H1 (cell line): ENCODE data around the gene C2orf74. TPM values are rescaled to one million over a fixed set of nuclear protein-coding genes. Genes with fewer than 3 reads are reported as not detected.

Source experiments
- CTCF ChIA-PET: fragments of 300-600 bp; sonication (Branson Sonifier 250); formaldehyde crosslinking; loops from one replicate; lab custom pipeline; 2021; ENCODE audit not compliant: partially characterized antibody; lab: Charles Lee
- POLR2A ChIA-PET: fragments of 300-600 bp; sonication (Branson Sonifier 250); formaldehyde crosslinking; loops from one replicate; lab custom pipeline; 2021; ENCODE audit warnings: inconsistent platforms; ENCODE audit not compliant: partially characterized antibody; lab: Charles Lee
- DNase-seq, 2 experiments: peaks; one replicate each; pipeline versions ENCODE4 v3.0.0 to v3.0.0-alpha.2; 2010 to 2022; ENCODE audit warnings: low spot score in 2 of 2, low read depth in 1 of 2, mixed read lengths in 1 of 2
- FAIRE-seq: peaks from 2 replicates; lab custom pipeline; 2011; peaks lifted over from hg19 to GRCh38; lab: Jason Lieb, UNC
- H2AFZ ChIP-seq: 2 replicates; pipeline ENCODE4 v1.8.1; 2012; ENCODE audit warnings: low read length, inconsistent platforms
- H2AK5ac ChIP-seq: 2 replicates; pipeline ENCODE4 v1.6.1; 2013; ENCODE audit warnings: low read depth, low read length
- H2BK120ac ChIP-seq: replicated peaks from 2 replicates; pipeline ENCODE3; 2013; ENCODE audit warnings: low read depth, low read length, inconsistent platforms
- H2BK12ac ChIP-seq: 2 replicates; pipeline ENCODE4 v1.6.1; 2013; ENCODE audit warnings: low read depth, low read length
- H2BK15ac ChIP-seq: 2 replicates; pipeline ENCODE4 v1.6.1; 2013; ENCODE audit warnings: low read length
- H2BK20ac ChIP-seq: 2 replicates; pipeline ENCODE4 v1.6.1; 2013; ENCODE audit warnings: low read length
- H2BK5ac ChIP-seq: 2 replicates; pipeline ENCODE4 v1.6.1; 2013; ENCODE audit warnings: low read depth, low read length
- H3K14ac ChIP-seq: 2 replicates; pipeline ENCODE4 v1.6.1; 2013; ENCODE audit warnings: inconsistent platforms; ENCODE audit not compliant: insufficient read length
- H3K18ac ChIP-seq: 2 replicates; pipeline ENCODE4 v1.6.1; 2013; ENCODE audit warnings: low read length; ENCODE audit errors: extremely low read depth
- H3K23ac ChIP-seq: 2 replicates; pipeline ENCODE4 v1.6.1; 2013; ENCODE audit warnings: inconsistent platforms; ENCODE audit not compliant: insufficient read length
- H3K23me2 ChIP-seq: 2 replicates; pipeline ENCODE4 v1.6.1; 2013; ENCODE audit warnings: low read depth, low read length
- H3K27ac ChIP-seq: 2 replicates; pipeline ENCODE4 v1.6.1; 2011; ENCODE audit warnings: low read depth, low read length, inconsistent platforms
- H3K27me3 ChIP-seq, 4 experiments: replicated peaks in 1 of 4; 1 replicate in 1 of 4; 2 replicates in 3 of 4; pipeline versions ENCODE4 v1.6.1 to v1.8.1; 2011 to 2013; ENCODE audit warnings: low read length in 3 of 4, mild to moderate bottlenecking in 3 of 4, inconsistent platforms in 2 of 4, mixed read lengths in 2 of 4, moderate library complexity in 1 of 4; ENCODE audit not compliant: control insufficient read depth in 3 of 4, insufficient read depth in 3 of 4; ENCODE audit errors: extremely low read depth in 1 of 4
- H3K36me3 ChIP-seq, 4 experiments: 2 replicates each; pipeline versions ENCODE4 v1.6.1 to v1.8.1; 2011 to 2013; ENCODE audit warnings: mild to moderate bottlenecking in 4 of 4, low read length in 3 of 4, moderate library complexity in 2 of 4, control low read depth in 1 of 4, inconsistent platforms in 1 of 4; ENCODE audit not compliant: insufficient read depth in 4 of 4, control insufficient read depth in 2 of 4
- H3K4ac ChIP-seq: replicated peaks from 2 replicates; pipeline ENCODE3; 2013; ENCODE audit warnings: low read length, low read depth, mixed read lengths, inconsistent platforms; ENCODE audit not compliant: insufficient read length
- H3K4me1 ChIP-seq, 4 experiments: replicated peaks in 1 of 4; 1 replicate in 1 of 4; 2 replicates in 3 of 4; pipeline versions ENCODE4 v1.6.1 to v1.8.1; 2011 to 2013; ENCODE audit warnings: low read length in 3 of 4, inconsistent platforms in 2 of 4, mixed read lengths in 1 of 4; ENCODE audit not compliant: insufficient read depth in 4 of 4, control insufficient read depth in 3 of 4
- H3K4me2 ChIP-seq, 2 experiments: 2 replicates each; pipeline versions ENCODE4 v1.6.1 to v1.8.1; 2011 to 2013; ENCODE audit warnings: low read depth in 2 of 2, low read length in 2 of 2, control low read depth in 1 of 2, inconsistent platforms in 1 of 2, mild to moderate bottlenecking in 1 of 2; ENCODE audit not compliant: insufficient read depth in 1 of 2
- H3K4me3 ChIP-seq, 4 experiments: fragments of 200-600, 300-600 bp in 1 of 4; sonication (generic), shearing (Covaris generic), sonication (Bioruptor Twin) in 1 of 4; 2 replicates each; pipeline versions ENCODE4 v1.5.1 to v1.8.1; 2011 to 2016; ENCODE audit warnings: low read length in 4 of 4, low read depth in 3 of 4, control low read depth in 2 of 4, inconsistent platforms in 2 of 4, mild to moderate bottlenecking in 2 of 4, mixed read lengths in 1 of 4, moderate library complexity in 1 of 4; ENCODE audit not compliant: insufficient read depth in 2 of 4; ENCODE audit errors: extremely low read depth in 1 of 4
- H3K56ac ChIP-seq: replicated peaks from 2 replicates; pipeline ENCODE3; 2013; ENCODE audit warnings: low read depth, mild to moderate bottlenecking, mixed read lengths, low read length, inconsistent platforms; ENCODE audit not compliant: insufficient read length
- H3K79me1 ChIP-seq: 2 replicates; pipeline ENCODE4 v1.6.1; 2013; ENCODE audit warnings: low read depth, low read length, control low read depth
- H3K79me2 ChIP-seq, 2 experiments: 2 replicates each; pipeline versions ENCODE4 v1.6.1 to v1.8.1; 2012 to 2013; ENCODE audit warnings: low read length in 2 of 2, mild to moderate bottlenecking in 2 of 2, inconsistent platforms in 1 of 2; ENCODE audit not compliant: insufficient read depth in 2 of 2, control insufficient read depth in 1 of 2
- H3K9ac ChIP-seq, 4 experiments: replicated peaks in 1 of 4; 1 replicate in 1 of 4; 2 replicates in 3 of 4; pipeline versions ENCODE4 v1.6.1 to v1.8.1; 2011 to 2013; ENCODE audit warnings: low read depth in 3 of 4, low read length in 3 of 4, control low read depth in 2 of 4, mild to moderate bottlenecking in 2 of 4, moderate library complexity in 2 of 4, inconsistent platforms in 1 of 4; ENCODE audit errors: extremely low read depth in 1 of 4
- H3K9me3 ChIP-seq, 2 experiments: 2 replicates each; pipeline versions ENCODE4 v1.6.1 to v1.8.1; 2012 to 2013; ENCODE audit warnings: mild to moderate bottlenecking in 2 of 2, moderate library complexity in 2 of 2, control low read depth in 1 of 2, inconsistent platforms in 1 of 2, low read depth in 1 of 2, low read length in 1 of 2, mixed read lengths in 1 of 2; ENCODE audit not compliant: insufficient read depth in 2 of 2
- H4K20me1 ChIP-seq, 2 experiments: replicated peaks in 1 of 2; 2 replicates each; pipeline versions ENCODE3 to v1.8.1; 2011 to 2013; ENCODE audit warnings: inconsistent platforms in 2 of 2, low read length in 2 of 2, mild to moderate bottlenecking in 1 of 2; ENCODE audit not compliant: insufficient read depth in 2 of 2, control insufficient read depth in 1 of 2
- H4K5ac ChIP-seq: 2 replicates; pipeline ENCODE4 v1.6.1; 2013; ENCODE audit warnings: low read length, low read depth, mixed read lengths, inconsistent platforms; ENCODE audit not compliant: insufficient read length
- H4K8ac ChIP-seq: 2 replicates; pipeline ENCODE4 v1.8.0; 2013; ENCODE audit warnings: mild to moderate bottlenecking, moderate library complexity, low read length, inconsistent platforms; ENCODE audit not compliant: insufficient read depth; ENCODE audit errors: extremely low read depth
- H4K91ac ChIP-seq: replicated peaks from 2 replicates; pipeline ENCODE3; 2013; ENCODE audit warnings: low read length, mixed read lengths, inconsistent platforms; ENCODE audit not compliant: insufficient read length
- ATF2 ChIP-seq: IDR thresholded peaks from 2 replicates; pipeline ENCODE4 v1.6.1; 2012; ENCODE audit warnings: low read length, inconsistent platforms
- BACH1 ChIP-seq: IDR thresholded peaks from 2 replicates; pipeline ENCODE4 v1.6.1; 2012; ENCODE audit warnings: low read length, improper control_type of control experiment
- EGR1 ChIP-seq: IDR thresholded peaks from 2 replicates; pipeline ENCODE4 v1.6.1; 2011; ENCODE audit warnings: low read depth, low read length, borderline replicate concordance
- KDM4A ChIP-seq: IDR thresholded peaks from one replicate; pipeline ENCODE4 v1.7.1; 2012; ENCODE audit warnings: low read depth, mild to moderate bottlenecking, moderate library complexity, low read length, inconsistent platforms; ENCODE audit not compliant: severe bottlenecking
- PHF8 ChIP-seq: fragments of 200-600 bp; sonication (generic); conservative IDR thresholded peaks from 2 replicates; pipeline ENCODE4 v1.7.1; 2012; ENCODE audit warnings: low read depth, mild to moderate bottlenecking, inconsistent platforms, low read length, moderate library complexity
- TEAD4 ChIP-seq: IDR thresholded peaks from 2 replicates; pipeline ENCODE4 v1.6.1; 2012; ENCODE audit warnings: low read depth, low read length, inconsistent platforms, mixed read lengths
- WGBS, 2 experiments: shearing (Covaris generic) in 1 of 2; methylation state at CpG; one replicate each; pipeline versions ENCODE4 v1.1.6 to v1.1.7; 2013 to 2015; ENCODE audit warnings: low lambda C conversion rate in 2 of 2, mixed read lengths in 2 of 2, inconsistent platforms in 1 of 2, low coverage in 1 of 2, missing lambda C conversion rate in 1 of 2; ENCODE audit not compliant: insufficient replicate concordance in 2 of 2, insufficient coverage in 1 of 2, insufficient read length in 1 of 2; ENCODE audit errors: extremely low coverage in 1 of 2, missing lambda C conversion rate in 1 of 2; 5-methylcytosine and 5-hydroxymethylcytosine counted together
- polyA plus RNA-seq, 7 experiments: library from polyadenylated mRNA; depleted of rRNA in 3 of 7; stranded (reverse) in 5 of 7; unstranded in 2 of 7; fragments of >200 nt in 5 of 7; fragments of 200-250 nt in 2 of 7; gene quantifications; 1 replicate in 5 of 7; 2 replicates in 1 of 7; 4 replicates in 1 of 7; pipeline versions ENCODE4 v1.2.1 to v1.2.3, GENCODE V29; 2011 to 2013; ENCODE audit warnings: missing spikeins in 2 of 7, mixed read lengths in 2 of 7
- total RNA-seq: library from RNA; stranded (reverse); fragmentation: NEBNext Ultra II Directional; extraction: Animal tissue kit (Norgen Biotek cat#: 25700); gene quantifications from 2 replicates; pipeline ENCODE4 v1.2.1, GENCODE V29; 2021
- TF ChIP-seq, protein P1 (sequence below): IDR thresholded peaks from 2 replicates; pipeline ENCODE4 v1.6.1; 2012; ENCODE audit warnings: inconsistent platforms

The C2orf74 gene
- total and polyA plus RNA-seq, 2 of the 8 experiments (the other 6 are each of a cell fraction or from before 2014, with no cell fraction given), result 2.6 to 9.3 TPM

DNA sequence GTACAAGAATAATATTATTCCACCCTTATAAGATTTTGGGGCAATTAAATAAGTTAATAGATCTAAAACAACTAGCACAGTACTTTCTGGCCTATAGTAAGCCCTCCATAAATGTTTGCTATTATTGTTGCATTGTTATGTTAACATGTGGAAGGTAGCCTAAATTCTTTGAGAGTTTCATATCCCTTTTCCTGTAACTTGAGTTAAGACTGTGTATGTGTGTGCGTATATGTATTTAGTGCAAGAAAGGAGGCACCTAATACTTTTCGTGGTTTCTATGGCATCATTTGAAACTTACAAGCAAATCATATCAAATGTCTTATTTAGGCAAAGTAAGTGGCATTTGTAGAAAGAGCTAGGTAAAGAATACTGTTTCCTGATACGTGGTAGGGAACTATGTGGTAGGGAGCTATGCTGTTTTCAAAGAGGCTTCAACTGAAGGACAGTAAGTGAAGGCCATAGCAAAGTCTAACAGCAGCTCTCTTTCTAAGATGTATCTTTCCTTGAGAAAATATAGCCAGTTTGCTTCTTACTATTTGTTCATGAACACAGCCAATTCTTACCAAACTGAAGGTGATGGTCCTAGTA, 36.8 kb upstream of the C2orf74 start:
- no peaks in the 10 kb centered on the region; the same call in 1 of the 2 replicates for H3K23me2 ChIP-seq
- H3K23ac ChIP-seq, result no peak overlapping the region
- H3K4me1 ChIP-seq, result peaks cover 0 to 4% (median 0%) of the 10 kb centered on the region in 4 experiments; a peak in 2 of 7 replicates
- no peak overlapping the region for H3K9ac ChIP-seq
- no peak overlapping the region for H3K4me2 ChIP-seq
- 68% methylated on average over 3 of the region's 3 CpGs; no CpG with 5 or more reads in 1 of the 2 experiments for WGBS, 2 experiments
- no peak overlapping the region for H3K4ac ChIP-seq
- H3K4me3 ChIP-seq, result no peak overlapping the region
- no peak overlapping the region for H2BK5ac ChIP-seq
- DNase-seq (no peak), FAIRE-seq (no peak)
- ChIA-PET CTCF (interaction anchor here (1.0 kb wide), 1 partner anchor 9 kb away, joined by 3 read pairs; no protein-coding TSS in a partner anchor), POLR2A (no interaction called here)
- H2BK12ac ChIP-seq, result no peak overlapping the region
- no peak overlapping the region for H4K8ac ChIP-seq
- H4K91ac ChIP-seq, result no peak overlapping the region
- no peaks in the 10 kb centered on the region for H3K79me2 ChIP-seq
- no peak overlapping the region for H2BK120ac ChIP-seq
- H2AK5ac ChIP-seq, result no peak overlapping the region
- H3K79me1 ChIP-seq, result no peaks in the 10 kb centered on the region
- H2BK20ac ChIP-seq, result no peak overlapping the region
- no peak overlapping the region for H3K14ac ChIP-seq
- no peak overlapping the region for H3K27ac ChIP-seq
- H2BK15ac ChIP-seq, result no peak overlapping the region
- no peaks in the 10 kb centered on the region for H3K27me3 ChIP-seq
- H4K20me1 ChIP-seq, result no peaks in the 10 kb centered on the region
- H2AFZ ChIP-seq, result no peak overlapping the region
- no peaks in the 10 kb centered on the region for H3K36me3 ChIP-seq
- no peak overlapping the region for H3K56ac ChIP-seq
- no peak overlapping the region for H3K18ac ChIP-seq
- no peaks in the 10 kb centered on the region for H3K9me3 ChIP-seq
- no peak overlapping the region for H4K5ac ChIP-seq
- TF ChIP-seq BACH1, result no peak
- TF ChIP-seq PHF8, result no peak
- no peak for TF ChIP-seq KDM4A
- TF ChIP-seq EGR1, result no peak
- TF ChIP-seq TEAD4, result no peak
- no peak for TF ChIP-seq ATF2
- TF ChIP-seq, protein P1, sequence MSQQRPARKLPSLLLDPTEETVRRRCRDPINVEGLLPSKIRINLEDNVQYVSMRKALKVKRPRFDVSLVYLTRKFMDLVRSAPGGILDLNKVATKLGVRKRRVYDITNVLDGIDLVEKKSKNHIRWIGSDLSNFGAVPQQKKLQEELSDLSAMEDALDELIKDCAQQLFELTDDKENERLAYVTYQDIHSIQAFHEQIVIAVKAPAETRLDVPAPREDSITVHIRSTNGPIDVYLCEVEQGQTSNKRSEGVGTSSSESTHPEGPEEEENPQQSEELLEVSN, result no peak
